Left renal pelvis (tissue), 4 donors: ENCODE results near the gene ASB18. TPM values are rescaled to one million over a fixed set of nuclear protein-coding genes. Genes with fewer than 3 reads are reported as not detected.
"Not testable (repeated sequence)": the region's sequence is repeated elsewhere in the genome, so short reads cannot be mapped to it uniquely, and the experiment has no call there.

Experiments
- DNase-seq, 4 donors: peaks; one replicate each; pipeline ENCODE4 v3.0.0-alpha.2; 2013; ENCODE audit warnings: low read depth in 4 of 4, low spot score in 3 of 4
- polyA plus RNA-seq, 4 donors: library from polyadenylated mRNA; unstranded; fragments of 120-200 nt; gene quantifications; one replicate each; pipeline ENCODE4 v1.2.1, GENCODE V29; 2013; ENCODE audit not compliant: insufficient read length in 4 of 4

The ASB18 gene
- polyA plus RNA-seq, 4 donors, result 0.09 to 0.17 TPM; not detected in 2

DNA sequence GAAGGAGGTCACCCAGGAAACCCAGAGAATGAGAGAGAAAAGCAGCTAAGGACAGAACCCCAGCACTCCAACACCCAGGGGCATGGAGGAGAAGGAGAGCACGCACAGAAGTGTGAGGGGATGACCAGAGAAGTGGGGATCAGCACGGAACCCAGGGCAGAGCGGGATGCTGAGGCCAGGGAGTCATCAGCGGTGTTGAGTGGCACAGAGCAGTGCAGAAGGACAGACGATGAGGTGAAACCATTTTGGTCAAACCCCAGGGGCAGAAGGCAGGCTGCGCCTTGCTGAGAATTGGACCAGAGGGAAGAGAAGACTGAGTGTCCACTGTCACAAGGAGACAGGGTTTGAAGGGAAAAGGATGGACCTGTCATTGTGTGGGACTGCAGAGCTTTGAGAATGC lies 23.4 kb upstream of the ASB18 start:
- no peak for DNase-seq

DNA sequence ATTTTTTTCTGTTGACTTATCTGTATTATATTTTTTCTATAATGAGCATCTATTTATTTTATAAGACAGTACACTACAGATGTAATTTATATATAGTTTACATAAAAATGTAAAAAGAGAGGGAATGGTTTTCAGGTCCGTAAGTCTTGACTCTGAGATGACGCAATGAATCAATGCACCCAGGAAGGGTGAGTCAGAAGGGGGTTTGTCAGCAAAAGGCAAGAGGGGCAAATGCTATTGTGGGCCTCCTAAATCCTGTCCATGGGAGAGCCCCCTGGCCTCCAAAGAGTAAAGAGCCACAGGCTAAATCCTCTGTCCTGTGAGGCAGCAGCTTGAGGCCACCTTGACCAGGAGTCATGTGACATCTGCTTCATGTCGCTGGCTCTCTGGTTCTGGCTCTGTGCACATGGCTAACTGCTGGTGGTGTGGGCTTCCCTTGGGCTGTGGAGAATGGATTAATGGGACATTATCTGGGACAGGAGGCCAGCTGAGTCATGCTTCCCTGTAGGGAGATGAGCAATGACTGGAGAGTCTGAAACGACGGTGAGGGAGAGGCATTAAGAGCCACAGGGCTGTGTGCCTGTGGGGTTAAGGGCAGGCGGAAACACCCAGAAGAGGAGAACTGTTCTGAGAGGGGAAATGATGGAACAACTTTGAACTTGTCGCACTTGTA lies 22.8 kb upstream of the ASB18 start:
- no peak for DNase-seq

DNA sequence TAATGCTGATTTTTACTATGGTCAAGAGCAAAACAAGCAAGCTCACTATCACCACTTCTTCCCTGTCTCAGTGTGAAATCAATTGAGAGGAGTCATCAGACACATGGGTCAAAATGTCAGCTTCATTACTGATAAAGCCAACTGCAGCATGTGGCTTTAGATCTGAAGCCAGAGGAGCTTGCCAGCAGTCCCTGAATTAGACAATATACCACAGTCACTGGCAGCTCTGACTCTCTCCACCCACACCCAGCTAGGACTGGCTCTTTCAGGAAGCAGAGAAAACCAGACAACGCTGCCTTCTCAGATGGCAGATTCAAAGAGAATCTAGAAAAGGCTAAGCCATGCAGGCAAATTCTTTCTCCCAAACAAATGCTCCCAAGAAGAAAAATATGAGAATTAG lies 20.0 kb upstream of the ASB18 start:
- DNase-seq, result no peak

DNA sequence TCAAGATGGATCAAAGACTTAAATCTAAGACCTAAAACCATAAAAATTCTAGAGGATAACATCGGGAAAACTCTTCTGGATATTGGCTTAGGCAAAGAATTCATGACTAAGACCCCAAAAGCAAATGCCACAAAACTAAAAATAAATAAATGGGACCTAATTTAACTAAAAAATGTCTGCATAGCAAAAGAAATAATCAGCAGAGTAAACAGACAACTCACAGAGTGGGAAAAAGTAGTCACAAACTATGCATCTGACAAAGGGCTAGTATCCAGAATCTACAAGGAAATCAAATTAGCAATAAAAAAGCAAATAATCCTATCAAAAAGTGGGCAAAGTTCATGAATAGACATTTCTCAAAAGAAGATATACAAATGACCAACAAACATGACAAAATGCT lies 18.2 kb upstream of the ASB18 start:
- no peak for DNase-seq

DNA sequence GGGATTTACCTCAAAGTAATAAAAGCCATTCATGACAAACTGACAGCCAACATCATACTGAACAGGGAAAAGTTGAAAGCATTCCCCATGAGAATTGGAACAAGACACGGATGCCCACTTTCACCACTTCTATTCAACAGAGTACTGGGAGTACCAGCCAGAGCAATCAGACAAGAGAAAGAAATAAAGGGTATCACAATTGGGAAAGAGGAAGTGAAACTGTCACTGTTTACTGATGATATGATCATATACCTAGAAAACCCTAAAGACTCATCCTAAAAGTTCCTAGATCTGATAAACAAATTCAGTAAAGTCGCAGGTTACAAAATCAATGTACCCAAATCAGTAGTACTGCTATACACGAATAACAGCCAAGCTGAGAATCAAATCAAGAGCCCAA lies 17.2 kb upstream of the ASB18 start:
- no peak for DNase-seq

DNA sequence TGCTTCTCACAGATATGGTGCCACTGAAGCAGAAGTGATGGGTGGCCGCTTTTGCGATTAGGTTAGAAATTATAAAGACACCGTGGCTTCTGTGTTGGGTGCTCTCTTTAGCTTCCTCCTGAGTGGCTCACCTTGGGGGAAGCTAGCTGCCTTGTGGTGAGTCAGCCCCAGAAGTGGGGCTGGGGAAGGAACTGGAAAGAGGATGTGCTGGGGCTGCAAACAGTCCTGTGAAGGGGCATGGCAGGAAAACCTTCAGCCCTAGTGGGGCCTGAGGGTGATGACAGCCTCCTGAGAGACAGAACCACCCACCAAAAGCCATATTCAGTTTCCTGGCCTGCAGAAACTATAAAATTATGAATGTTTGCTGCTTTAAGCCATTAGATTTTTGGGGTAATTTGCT lies 8.9 kb upstream of the ASB18 start:
- no peak for DNase-seq

DNA sequence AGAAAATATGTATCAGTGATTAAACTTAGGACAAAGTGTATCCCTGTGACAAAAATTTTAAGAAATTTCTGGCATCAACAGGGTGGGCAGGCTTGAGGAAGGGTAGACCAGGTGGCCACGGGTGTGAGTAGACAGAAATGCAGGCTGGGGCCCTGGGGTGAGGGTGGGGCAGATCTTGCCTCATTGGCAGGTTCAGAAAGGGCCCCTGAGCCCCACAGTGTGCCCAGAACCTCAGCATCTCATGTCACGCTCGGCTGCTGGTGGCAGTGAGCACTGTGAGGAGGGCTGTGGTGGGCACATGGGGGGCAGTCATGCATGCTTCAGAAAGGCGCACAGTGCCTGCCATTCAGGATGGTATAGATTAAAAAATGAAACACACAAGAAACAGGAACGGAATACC lies 7.6 kb upstream of the ASB18 start:
- DNase-seq, result no peak

DNA sequence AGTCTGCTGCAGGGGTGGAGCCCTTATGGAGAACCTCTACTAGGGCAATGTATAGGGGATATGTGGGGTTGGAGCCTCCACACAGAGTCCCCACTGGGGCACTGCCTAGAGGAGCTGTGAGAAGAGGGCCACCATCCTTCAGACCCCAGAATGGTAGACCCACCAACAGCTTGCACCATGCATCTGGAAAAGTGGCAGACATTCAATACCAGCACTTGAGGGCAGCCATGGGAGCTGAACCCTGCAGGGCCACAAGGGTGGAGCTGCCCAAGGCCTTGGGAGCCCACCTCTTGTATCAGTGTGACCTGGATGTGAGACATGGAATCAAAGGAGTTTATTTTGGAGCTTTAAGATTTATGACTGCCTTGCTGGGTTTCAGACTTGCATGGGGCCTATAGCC lies 5.7 kb upstream of the ASB18 start:
- DNase-seq, result not testable (repeated sequence)

DNA sequence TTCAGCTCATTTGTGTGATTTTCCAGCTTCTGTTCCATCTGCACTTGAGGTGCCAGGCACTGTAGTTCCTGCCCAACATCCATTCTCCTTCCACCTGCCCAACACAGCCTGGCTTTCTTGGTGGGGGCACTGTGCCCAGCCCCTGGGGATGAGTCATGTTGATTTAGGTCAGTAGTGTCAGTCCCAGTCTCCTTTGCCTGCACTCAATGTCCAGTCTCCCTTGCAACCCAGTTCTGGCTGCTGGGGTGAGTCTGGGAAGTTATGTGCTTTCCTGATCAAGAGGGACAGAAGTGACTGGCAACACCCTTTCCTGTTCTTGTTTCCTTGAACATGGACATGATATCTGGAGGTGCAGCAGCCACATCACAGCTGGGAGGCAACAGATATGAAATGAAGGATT lies 1.5 kb upstream of the ASB18 start:
- DNase-seq, result no peak

DNA sequence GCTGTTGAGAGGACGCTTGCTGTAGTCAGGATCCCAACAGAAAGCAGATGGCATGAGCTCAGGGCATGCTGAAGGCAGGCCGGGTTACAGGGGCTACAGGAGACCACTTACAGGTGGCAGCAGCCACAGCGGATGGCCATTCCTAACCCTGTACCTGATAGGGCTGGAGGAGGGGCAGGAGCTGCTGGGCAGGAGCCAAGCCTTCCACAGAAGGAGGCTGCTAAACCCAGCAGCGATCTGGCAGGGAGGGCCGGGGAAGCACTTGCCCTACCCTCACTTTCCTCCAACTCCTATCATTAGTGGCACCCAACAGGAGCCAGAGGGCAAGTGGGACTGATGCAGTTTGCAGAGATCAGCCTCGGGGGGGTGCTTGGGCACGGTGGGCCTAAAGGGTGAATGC lies 2.0 kb downstream of the ASB18 start:
- DNase-seq, result no peak

DNA sequence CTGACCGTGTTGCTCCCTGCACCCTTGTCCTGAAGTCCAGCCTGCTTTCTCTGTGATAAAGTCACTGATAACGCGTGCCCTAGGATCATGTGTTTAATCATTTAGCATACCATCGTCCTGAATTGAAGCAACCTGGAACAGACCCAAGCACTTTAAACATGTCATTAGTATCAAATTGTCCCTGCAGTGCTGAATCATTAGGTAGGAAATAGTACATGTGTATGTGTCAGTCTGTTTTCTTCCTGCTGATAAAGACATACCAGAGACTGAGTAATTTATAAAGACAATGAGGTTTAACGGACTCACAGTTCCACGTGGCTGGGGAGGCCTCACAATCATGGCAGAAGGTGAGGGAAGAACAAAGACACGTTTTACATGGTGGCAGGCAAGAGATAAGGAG lies 2.8 kb downstream of the ASB18 start:
- no peak for DNase-seq

DNA sequence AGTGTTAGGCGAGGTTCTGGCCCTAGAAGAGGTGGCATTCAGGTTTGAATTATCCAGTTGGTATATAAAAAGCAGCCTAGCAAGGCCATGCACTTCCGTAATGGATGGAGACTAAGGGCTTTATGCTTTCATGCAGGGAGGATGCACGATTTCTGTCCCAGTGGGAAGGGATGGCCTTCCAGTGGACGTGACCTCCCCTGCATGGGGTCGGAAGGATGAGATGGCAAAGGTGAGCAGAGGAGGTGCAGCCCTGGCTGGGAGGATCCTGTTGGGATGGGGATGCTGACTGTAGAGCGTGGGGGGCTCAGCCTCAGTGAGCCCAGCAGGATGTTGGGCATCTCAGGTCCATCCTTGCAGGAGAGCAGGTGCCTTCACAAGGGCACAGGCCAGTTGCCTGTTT lies 4.8 kb downstream of the ASB18 start:
- no peak for DNase-seq

DNA sequence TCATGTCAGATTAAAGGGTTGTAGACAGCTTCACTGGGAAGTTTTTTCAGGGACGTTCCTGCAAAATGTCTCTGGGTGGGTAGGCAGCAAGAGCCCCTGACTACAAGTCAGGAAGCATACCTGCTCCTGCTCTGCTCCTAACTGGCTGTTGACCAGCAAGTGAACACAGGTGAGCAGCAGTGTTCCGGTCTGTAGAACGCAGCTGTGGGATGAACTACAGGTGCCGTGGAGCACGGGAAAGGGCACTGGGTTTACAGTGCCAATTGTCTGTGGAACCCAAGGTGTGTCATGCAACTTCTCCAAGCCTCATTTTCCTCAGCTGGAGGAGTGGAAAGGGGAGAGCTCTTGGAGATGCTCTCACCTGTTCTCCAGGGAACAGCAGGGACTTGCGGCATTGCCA lies 6.6 kb downstream of the ASB18 start:
- DNase-seq, result no peak

DNA sequence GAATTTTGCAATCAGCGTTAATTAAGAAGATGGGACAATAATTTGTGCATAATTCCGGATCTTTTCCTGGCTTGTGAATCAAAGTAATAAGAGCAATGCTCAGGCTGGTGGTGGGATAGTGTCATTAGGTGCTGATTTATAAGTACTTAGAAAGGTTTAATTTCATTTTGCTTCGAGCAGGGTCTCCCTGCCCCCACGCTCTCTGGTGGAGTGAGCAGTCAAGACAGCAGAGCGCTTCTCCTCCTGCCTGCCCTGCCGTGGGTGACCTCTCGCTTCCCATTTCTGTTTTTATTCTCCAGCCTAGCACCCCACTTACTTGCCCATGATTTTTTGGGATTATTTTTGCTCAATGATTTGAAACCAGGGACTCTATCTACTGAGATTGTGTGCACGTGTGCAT lies 7.1 kb downstream of the ASB18 start:
- no peak for DNase-seq

DNA sequence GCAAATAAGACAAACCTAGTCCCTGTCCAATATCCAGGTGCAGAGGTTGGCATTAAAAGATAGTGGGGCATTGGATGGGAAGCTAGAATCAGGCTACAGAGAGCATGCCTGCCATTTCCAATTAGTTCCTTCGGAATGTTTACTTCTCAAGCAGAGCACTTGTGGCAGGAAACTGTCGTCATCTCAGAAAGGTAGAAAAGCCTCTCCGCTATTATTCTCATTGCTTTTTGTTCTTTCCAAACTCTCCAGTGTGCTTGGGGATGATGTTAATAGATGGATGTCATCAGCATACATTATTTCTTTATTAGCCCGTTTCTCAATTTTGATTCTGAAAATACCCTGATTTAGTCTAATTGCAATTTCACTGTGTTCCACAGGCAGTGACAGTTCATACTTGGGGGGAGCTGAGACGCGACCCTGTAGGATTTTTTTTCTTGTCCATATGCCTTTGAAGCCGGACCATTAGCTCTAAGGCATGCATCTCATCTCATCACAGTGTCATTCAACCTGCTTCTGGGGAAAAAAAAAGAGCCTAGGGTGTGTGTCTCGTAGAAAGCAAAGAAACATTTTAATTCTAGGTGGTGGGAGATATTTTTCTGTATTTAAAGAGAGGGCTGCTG lies 7.7 kb downstream of the ASB18 start:
- no peak for DNase-seq

DNA sequence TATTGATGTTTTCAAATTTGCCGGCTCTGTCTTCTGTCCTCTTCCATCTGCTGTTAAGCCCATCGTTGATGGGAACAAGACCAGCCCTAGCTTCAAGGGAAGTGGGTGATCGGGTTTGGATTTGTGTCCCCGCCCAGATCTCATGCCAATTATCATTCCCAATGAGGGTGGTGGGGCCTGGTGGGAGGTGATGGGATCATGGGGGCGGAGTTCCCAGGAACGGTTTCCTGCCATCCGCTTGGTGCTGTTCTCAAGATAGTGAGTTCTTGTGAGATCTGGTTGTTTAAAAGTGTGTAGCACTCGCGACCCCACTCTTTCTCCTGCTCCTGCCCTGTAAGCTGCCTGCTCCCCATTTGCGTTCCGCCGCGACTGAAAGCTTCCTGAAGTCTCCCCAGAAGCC lies 9.5 kb downstream of the ASB18 start:
- no peak for DNase-seq

DNA sequence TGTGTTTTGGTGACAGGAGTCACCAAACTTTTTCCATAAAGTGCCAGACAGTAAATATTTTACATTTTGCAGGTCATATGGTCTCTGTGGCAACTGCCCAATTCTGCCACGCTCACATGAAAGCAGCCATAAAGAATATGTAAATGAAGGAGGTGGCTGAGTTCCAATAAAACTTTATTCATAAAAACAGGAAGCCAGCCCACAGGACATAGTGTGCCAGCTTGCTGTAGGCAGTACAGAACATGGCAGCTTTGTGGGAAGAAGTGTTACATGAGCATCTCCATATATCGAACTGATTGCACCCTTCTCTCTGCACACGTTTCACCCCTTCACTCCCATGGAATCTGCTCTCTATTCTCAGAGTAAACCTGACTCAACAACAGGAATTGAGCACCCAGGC lies 10.2 kb downstream of the ASB18 start:
- no peak for DNase-seq

DNA sequence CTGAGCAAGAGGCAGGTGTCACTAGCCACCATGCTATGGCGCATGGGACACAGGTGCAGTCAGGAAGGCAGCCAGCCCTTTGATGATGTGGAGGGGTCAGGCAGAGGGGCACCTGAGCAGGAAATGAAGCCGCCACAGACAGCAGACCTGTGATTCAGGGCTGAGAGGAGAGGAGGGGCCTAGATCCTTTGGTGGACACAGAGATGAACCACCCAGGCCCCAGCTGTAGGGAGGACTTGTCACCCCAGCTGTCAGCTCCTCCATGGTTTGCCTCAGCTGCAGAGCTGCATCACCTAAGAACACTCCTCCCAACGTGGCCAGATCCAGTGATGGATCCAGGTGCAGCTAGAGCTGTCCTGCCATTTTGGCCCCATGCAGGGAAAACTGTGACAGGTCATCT lies 11.6 kb downstream of the ASB18 start:
- no peak for DNase-seq

DNA sequence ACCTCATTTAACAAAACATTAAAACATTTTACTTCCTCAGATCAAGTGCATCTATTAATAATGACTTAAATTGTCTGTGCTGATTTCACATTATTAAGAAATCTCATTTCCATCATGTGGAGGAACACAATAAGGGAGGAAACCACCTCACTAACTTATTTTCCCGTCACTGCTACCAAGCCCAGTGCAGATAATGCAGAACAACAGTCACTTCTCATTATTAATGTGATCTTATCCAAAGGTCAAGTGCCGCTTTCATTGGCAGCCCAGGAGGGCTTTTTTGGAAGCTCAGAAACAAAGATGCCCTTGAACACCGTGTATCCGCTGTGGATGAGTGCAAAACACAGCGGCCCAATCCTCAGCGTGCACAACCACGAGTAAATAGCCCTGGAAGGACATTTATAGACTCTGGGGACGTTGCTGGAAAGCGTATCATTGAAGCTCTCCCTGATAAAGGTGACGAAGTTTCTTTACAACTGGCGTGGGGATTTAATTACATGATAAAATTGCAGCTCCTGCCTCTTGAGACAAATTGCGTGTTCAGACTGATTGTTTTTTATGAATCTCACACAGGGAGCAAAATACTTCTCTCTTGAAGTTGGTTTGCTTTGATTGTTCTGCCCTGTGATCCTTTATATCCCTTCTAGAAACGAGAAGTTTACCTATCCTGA lies 13.2 kb downstream of the ASB18 start:
- DNase-seq, result no peak

DNA sequence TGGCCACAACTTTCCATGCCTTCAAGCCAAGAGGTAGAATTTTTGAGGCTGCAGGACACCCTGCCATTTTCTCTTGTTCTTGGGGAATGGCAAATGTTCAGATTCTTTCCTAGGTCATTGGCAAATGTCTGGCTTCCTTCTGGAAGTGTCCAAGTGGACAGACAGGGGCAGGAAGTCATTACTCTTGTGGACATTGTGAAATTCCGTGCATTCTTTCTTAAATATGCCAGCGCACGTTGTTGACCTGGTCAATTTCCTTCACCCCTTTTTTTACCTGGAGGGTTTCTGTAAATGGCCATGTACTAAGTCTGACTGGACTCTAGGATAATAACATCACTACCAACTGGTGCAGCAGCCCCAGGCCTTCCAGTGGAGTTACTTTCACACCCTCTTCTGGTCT lies 13.9 kb downstream of the ASB18 start:
- DNase-seq, result no peak

DNA sequence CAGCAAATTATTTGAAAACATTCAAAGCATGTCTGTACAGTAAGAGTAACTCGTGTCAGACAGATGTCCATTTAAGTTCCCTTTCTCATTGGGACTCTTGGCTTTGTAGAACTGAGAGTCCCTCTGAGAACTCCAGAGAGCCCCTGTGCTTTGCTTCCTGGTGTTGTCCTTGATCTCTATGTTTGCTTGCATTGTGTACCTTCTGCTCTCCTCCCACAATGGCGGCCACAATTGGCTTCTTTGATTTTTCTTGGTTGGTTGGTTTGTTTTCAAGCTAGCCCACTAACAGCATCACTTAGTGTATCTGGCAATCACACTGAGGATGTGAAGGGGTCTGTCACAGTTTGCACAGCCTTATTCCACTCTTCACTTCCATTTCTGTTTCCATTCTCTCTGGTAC lies 15.1 kb downstream of the ASB18 start:
- no peak for DNase-seq

DNA sequence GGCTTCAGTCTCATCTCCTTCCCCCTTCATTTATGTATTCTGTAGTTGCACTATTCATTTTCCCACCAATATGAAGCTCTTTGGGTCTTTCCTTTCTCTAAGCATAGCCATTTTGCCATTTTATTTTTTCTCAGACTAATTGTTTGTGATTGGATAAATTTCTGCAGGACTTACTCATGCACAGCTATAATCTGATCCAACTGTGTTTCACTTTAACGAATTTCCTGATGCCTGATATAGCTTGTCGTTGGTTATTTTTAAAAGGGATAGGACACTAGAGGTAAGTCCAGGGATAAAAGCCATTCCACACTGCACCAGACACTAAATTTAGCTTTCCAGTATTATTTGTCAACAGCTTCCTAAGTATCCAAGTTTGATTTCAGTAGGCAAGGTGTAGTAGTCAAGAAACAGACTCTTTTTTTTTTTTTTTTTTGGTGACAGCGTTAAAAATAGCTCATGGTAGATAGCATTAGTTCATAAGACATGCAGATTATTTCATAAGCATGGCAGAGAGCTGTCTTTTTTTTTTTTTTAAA lies 17.4 kb downstream of the ASB18 start:
- no peak for DNase-seq
